Measurements from ENCODE around the gene RGL3. TPM values are rescaled to one million over a fixed set of nuclear protein-coding genes. Genes with fewer than 3 reads are reported as not detected.

The RGL3 gene
- total RNA-seq, 4 donors from 2014 or later: 5.9 to 22.9 (median 7.3) TPM

DNA sequence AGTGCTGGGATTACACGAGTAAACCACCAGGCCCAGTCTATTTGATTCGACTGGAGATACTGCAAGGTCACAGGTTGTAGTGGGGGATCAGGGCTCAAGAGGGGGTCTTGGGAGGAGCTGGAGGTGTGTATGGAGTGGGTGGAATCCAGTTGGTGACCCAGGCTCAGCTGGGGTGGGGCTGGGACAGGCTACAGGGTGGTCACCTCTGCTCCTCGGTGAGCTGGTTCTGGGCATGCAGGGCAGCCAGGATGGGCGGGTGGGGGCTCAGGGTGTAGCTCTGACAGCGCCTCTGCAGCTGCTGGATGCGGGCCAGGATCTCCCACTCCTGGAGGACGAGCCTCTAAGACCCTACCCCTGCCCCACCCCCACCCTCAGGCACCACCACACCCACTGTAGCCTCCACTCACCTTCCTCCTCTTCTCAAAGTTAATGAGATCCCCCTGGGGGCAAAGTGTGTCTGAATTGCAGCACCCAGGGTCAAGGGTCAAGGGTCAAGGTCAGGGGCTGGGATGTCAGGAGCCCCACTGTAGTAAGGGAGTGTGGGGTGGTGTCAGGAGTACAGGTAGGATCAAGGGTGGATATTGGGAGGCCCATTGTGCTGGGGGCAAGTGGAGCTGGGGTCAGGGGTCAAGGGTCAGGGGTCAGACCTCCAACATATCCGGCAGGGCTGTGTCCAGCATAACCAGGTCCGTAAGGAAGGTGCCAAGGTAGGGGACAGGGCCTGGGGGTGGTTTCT lies 17.1 kb downstream of the RGL3 start:
- no peak for DNase-seq (ENCODE audit: low spot score)
- TF ChIP-seq, protein P1, sequence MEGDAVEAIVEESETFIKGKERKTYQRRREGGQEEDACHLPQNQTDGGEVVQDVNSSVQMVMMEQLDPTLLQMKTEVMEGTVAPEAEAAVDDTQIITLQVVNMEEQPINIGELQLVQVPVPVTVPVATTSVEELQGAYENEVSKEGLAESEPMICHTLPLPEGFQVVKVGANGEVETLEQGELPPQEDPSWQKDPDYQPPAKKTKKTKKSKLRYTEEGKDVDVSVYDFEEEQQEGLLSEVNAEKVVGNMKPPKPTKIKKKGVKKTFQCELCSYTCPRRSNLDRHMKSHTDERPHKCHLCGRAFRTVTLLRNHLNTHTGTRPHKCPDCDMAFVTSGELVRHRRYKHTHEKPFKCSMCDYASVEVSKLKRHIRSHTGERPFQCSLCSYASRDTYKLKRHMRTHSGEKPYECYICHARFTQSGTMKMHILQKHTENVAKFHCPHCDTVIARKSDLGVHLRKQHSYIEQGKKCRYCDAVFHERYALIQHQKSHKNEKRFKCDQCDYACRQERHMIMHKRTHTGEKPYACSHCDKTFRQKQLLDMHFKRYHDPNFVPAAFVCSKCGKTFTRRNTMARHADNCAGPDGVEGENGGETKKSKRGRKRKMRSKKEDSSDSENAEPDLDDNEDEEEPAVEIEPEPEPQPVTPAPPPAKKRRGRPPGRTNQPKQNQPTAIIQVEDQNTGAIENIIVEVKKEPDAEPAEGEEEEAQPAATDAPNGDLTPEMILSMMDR (IDR thresholded peaks at IDR 0.05): no peak
- no peak for ATAC-seq (ENCODE audit: low FRiP score)

DNA sequence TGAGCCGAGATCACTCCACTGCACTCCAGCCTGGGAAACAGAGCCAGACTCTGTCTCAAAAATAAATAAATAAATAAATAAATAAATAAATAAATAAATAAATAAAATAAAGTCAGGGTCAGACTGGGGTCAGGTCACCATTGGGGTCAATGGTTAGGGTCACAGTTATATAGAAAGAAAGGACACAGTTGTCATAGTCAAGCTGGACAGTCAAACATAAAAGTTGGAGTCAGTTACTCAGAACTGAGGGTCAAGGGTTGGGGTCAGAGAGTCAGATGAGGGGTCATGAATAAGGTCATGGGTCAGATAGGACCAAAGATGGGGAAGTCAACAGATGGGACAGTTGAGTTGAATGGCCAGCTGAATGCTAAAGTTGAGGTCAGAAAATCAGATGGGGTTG lies 18.3 kb downstream of the RGL3 start:
- TF ChIP-seq, protein P1 (IDR thresholded peaks at IDR 0.05): no peak
- DNase-seq (ENCODE audit: low spot score) (no peak), ATAC-seq (ENCODE audit: low FRiP score) (no peak)

DNA sequence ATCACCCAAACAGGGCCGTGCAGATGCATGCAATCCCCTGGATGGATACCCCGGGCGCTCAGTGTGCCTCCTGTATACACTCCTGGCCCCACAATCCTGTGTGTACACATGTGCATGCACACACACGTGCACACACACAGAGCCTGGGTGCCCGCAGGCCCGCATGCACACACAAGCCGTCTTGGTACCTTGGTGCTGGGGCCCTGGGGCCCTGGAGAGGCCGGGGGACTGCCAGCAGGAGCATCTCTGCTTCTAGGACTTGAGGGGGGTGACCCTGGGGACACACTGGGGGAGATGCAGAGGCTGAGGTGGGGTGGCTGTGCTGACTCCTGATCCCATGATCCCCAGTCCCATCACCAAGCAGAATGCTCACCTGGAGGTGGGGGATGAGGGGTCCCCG lies 19.4 kb downstream of the RGL3 start:
- ATAC-seq (ENCODE audit: low FRiP score): no peak
- TF ChIP-seq, protein P1 (IDR thresholded peaks at IDR 0.05): no peak
- no peak for DNase-seq (ENCODE audit: low spot score)

DNA sequence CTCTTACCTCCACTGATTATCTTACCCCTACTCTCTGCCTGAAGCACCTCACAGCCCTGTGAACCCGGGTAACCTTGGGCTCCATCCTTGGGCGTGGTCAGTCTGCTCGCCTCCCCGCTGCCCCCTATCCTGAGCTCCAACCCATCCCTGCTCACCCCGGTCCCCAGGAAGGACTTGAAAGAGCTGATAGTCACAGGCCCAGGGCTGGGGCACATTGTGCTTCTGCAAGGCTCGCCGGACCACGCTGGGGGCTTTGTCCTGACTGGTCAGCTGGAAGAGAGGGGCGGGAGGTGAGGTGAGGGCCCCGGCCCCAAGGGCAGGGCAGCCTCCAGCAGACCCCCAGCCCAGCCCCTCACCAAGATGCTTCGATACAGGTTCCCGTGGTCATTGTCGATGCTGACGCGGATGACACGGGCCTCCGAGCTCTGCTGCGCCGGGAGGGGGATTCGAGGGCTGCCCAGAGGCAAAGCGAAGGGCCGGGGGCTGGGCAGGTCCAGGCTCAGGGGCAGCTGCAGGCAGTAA lies 22.0 kb downstream of the RGL3 start:
- TF ChIP-seq, protein P1 (IDR thresholded peaks at IDR 0.05): no peak
- DNase-seq (ENCODE audit: low spot score) (no peak), ATAC-seq (ENCODE audit: low FRiP score) (no peak)

DNA sequence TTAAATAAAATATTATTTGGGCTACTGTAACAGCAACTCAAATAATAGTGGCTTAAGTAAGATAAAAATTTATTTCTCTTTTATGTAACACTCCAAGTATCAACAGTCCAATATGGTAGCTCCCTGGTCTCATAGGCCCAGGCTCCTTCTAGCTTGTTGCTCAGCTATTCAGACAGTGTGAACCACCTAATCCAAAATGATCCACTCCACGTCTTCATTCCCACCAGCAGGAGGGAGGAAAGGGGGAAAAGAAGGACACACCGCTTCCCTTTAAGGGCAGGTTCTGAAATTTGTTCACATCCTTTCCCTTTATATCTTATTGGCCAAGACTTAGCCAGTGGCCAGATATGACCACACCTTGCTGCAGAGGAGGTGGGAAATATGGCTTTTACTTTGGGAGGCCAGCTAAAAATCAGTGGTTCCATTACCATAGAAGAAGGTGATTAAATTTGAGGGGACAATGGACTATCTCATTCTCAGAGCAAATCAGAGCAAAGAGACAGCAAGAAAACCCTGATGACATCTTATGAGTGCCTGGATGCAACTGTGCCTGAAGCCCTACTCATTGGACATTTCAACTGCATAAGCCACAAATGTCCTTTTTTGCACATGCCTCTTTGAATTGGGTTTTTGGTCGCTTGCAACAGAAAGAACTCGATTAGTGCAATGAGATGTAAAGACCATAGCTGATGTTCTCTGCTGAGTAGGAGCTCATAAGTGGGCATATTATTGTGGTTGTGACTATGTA lies 28.0 kb downstream of the RGL3 start:
- ATAC-seq (ENCODE audit: low FRiP score) (no peak), DNase-seq (ENCODE audit: low spot score) (no peak)
- TF ChIP-seq, protein P1 (IDR thresholded peaks at IDR 0.05): no peak

DNA sequence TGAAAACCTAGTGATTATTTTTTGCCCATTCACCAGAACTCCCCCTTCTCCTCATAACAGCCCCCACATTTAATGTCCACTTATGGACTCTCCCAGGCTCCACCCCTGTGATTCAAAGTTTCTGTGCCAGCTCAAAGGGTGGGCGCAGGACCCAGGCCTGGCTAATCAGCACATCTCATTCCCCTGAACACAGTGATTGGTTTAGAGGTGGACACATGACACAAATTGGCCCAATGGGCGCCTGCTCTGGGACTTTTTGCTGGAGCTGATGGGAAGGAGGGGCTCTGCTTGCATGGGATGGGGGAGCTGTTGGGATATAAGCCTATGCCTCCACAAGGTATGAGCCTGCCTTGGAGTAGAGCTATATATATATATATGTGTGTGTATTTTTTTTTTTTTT lies 28.8 kb downstream of the RGL3 start:
- TF ChIP-seq, protein P1 (IDR thresholded peaks at IDR 0.05): no peak
- no peak for ATAC-seq (ENCODE audit: low FRiP score)
- no peak for DNase-seq (ENCODE audit: low spot score)
